HG02588 (cell line): Measurements from ENCODE around the gene INO80E.

Experiments used
- ATAC-seq: cut with Tn5 transposase; IDR thresholded peaks from one replicate; pipeline ENCODE4 v1.9.1; 2021; ENCODE audit warnings: mild to moderate bottlenecking, moderate library complexity; ENCODE audit not compliant: unreplicated experiment

Gene INO80E

DNA sequence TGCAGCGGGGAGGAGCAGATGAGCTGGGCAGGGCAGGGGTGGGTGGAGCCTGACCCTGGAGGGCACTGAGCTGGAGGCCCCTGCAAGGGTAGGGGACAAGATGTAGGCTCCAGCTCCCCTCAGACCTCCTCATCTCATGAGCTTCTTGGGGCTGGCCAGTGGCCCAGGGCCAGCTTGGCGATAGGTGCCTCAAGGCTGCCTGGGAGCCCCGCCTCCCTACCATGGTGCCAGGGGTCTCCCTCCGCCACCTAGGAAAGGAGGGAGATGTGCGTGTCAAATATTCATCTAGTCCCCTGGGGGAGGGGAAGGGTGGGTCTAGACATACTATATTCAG lies 4.5 kb upstream of the INO80E start:
- ATAC-seq = no peak

DNA sequence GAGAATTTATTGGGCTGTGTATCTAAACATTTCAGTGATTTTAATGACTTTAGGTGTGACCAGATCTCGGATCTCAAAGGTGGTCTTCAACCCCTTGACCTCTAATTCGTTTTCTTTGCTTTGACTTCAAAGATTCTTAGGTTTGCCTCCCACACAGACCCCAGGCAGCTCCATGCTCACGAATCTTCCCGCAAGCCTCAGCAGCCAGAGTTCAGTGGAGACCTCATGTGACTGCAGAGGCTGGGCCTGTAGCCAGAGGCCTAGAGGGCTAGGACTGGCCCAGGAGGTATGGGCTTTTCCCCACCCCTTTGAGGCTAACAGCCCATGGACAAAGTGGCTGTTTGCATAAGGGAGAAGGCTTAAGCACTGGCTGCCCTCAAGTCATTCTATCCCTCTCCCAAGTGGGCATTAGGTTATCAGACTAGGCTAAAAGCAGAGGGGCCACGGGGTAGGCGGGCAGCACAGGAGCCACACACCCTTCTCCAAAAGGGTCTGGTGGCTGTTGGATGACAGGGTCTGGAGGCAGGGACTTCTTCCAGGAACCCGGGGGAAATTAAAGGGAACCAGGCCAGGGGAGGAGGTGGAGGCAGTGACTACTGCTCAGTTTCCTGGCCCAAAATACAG lies 3.6 kb upstream of the INO80E start:
- ATAC-seq = no peak

DNA sequence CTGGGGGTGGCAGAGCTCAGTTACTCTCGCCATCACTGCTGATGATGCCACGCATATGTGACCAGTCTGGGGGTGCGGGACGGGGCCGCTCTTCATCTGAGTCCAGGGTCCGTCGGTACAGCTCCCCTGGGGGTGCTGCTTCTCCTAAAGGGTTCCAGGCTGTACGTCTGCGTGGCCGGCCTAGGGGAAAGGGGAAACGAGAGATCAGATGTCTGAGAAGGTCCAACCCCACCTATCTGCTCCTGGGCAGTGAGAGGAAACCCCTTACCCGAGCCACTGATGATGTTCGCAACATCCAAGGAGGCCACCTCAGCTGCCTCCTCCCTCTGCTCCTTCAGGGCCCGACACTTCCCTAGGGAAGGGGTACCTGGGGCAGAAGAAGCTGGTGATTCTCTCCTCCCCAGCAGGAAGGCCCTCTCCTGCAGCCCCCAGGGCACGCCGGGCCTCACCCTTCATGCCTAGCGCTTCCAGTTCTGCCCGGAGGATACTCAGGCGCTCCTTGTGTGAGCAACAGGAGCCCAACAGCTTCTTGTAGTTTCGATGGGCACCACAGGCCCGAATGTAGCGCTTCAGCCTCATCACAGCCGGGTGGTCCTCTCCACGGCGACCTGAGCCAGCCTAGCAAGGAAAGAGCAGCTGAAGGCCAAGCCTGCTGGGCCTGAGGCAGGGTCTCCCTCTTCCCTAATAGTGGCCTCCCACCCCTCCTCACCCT lies 2.7 kb upstream of the INO80E start:
- no peak for ATAC-seq

DNA sequence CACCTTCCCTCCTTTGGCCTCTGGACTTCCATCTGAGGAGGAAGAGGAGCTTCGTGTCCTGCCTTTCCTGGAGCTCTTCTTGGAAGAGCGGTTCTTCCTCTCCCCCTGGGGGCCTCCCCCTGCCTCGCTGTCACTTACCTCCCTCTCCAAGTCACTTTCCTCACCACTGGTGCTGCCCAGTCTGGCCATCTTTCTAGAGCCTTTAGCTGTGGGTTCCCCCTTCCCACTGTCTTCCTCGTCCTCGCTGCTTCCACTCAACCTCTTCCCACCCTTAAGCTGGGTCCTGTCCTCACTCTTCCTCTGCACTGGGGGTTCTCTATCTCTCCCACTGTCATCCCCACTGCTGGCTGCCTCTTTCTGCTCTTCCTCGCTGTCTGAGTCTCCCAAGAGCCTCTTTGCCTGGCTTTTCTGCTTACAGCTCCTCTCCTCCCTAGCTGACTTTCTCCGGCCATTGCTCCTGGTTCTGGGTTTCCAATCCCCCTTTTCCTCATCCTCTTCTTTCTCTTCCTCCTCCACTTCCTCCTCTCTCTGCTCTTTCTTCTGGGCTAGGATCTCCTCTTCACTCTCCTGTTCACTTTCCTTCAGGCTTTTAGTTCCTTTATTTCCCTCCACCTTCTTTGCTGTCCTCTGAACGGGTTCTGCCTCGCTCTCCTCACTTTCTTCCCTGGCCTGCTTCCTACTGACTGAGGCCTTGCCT lies 2.0 kb upstream of the INO80E start:
- no peak for ATAC-seq

GRCh38 chr16:29994600-29995323 lies 1.3 kb upstream of the INO80E start:
- ATAC-seq = peak; percentile 36

- peak; percentile 49 for ATAC-seq
Measured at GRCh38 chr16:29995324-29995910, 624 bp upstream of the INO80E start, which contains the start of gene HIRIP3. Gene HIRIP3, minus strand, starts transcription at chr16:29995617. Its CDS starts 12 bp downstream, at chr16:29995605.

GRCh38 chr16:29996766-29997250 lies 767 bp downstream of the INO80E start:
- ATAC-seq = no peak

DNA sequence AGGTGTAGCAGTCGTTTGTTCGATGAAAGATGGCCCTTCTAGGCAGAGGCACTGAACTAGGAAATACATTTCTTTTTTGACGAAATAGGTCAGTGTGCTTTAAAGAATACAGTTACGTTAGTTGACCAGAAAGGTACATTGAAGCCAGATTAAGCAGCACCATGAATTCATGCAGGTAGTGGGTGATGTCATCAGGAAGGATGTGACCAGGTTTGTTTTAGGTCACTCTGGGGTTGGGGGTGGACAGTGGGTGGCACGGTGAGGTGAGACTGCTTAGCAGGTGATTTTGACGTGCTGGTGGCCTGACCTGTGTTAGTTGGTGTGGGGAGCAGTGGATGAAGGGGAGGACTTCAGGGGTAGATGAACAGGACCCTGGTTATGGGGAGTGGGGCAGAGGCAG lies 3.6 kb downstream of the INO80E start:
- no peak for ATAC-seq

DNA sequence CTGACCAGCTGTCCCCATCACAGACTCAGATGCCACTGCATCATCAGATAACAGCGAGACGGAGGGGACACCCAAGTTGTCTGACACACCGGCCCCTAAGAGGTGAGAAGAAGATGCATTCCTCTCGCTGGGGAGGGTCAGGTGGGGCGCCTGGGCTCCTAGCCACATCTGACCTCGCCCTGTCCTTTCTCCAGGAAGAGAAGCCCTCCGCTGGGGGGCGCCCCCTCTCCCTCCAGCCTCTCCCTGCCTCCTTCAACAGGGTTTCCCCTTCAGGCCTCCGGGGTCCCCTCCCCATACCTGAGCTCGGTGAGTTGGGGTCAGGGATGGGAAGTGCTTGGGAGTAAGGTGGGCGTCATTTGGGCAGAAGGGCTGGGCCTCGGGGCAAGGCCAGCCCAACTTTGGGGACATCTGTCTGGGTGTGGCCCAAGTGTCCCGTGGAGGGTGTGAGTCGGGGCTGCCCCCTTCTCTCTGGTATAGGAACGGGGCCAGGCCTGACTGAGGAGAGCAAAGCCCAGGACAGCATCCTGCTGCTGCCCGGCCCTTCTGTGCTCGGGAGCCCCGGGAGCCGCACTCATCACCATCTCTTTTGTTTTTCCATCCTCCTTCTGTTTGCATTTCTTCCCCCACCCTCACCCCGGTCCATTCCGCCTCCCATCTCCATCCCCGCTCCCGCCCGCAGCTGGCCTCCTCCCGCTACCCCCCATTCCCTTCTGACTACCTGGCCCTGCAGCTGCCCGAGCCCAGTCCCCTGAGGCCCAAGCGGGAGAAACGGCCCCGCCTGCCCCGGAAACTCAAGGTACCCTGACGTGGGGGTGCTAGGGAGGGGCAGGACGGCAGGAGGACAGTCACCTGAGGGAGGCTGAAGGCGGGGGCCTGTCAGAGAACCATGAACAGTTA lies 4.9 kb downstream of the INO80E start:
- ATAC-seq = no peak

DNA sequence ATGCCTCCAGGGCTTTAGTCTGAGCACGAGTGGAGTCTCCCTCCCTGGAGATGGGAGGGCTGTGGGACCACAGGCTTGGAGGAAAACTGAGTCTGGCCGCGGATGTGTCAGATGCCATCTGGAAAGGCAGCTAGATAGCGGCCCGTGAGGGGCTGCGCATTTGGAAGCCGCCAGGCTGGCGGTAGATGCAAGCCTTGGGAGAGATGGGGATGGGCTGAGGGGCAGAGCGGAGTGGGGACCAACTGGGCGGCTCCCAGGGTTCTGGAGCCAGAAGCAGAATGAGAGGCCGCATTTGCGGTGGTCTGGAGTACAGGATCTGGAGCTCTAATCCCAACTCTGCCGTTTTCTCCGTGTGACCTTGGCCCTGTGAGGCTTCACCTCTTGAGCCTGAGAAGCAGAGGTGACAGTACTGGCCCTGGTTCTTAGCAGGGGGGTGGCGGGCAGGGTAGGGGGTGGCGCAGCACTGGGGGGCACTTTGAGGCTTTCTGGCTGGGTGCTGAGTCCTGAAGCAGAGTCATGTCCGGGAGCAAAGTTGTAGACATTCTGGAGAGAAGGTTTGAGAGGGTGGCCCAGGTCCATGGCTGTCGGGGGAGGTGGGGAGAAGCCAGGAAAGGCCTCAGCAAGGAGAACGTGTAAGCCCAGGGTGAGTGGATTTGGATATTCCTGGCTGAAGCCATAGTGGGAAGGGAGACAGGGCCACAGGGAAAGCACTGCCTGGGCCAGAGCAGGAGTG lies 6.7 kb downstream of the INO80E start:
- no peak for ATAC-seq

DNA sequence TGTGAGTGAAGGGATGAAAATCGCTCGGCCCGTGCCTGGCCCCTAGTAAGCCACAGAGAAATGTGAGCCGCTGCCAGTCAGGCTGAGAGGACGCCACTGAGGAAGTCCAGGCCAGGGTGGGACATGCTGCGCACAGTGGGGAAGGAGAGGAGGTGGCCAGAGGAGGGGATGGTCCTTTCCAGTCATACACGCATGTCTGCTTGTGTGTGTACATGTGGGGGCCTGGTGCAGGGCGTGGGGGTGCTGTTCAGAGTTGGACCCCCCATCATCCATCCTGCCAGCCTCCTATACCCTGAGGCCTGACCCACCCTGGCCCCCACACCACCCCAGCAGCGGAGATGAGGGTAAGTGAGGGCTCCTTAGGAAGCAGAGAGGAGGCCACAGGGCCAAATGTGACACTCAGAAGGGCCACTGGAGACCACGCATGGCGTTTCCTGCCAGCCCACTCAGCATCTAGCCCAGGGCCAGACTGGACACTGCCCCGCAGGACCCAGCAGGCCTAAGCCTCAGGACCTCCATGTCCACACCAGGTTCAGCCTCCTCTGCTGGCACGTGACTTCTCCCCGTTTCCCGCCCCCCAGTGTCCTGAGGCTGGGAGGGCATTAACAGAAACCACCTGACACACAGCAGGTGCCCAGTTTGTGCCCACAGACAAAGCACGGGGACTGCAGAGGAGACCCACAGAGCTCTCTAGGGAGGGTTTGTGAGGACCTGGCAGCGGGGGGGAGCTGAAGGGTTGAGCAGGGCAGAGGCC lies 7.8 kb downstream of the INO80E start:
- no peak for ATAC-seq

GRCh38 chr16:30004424-30004776 lies 8.4 kb downstream of the INO80E start:
- no peak for ATAC-seq

- ATAC-seq = no peak
Measured at GRCh38 chr16:30004811-30005242, 8.8 kb downstream of the INO80E start.

DNA sequence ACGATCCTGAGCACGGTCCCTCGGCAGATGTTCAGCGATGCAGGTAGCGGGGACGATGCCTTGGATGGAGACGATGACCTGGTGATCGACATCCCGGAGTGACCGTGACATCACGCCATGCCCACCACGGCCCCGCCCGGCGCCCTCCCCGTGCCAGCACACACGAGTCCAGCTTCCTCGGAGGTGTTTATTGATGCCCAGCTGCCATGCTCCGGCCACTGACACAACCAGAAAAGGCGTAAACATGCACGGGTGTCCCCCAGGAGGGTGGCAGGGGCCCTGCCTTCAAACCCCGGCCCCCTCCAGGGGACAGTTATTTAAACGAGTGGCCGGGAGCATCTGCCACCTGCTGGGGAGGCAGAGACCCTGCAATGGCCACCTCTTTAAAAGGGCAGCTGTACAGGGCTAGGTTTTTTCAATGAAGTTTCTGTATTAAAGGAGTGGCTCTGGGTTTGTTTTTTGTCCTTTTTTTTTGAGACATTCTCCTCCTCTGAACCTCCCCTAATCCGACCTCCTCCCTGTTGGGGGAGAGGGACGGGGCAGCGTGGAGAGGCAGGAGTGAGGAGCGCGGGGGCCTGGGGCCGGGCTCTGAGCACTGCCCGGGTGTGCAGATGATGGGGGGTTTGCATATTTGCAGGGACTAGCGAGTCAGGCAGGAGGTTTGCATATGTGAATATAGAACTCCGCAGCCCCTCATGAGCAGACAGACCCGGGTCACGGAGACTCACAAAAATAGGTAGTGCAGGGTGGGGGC lies 9.5 kb downstream of the INO80E start:
- ATAC-seq = no peak

DNA sequence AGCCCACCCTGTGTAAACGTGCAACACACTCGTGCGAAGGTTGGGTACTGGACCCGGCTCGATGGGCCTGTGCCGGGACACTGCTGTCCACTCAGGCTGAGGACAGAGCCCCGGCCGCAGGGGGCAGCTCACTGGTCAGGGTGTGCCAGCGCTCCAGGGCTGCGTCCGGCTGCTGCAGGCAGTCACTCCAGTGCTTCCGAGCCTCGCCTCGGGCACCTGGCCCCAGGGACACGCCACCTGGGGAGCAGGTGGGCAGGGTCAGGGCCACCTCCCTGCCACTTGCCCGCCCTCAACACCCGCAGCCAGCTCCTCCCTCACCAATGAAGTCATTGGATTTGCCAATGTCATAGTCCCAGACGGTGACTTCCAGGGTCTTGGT lies 10.0 kb downstream of the INO80E start:
- no peak for ATAC-seq

- no peak for ATAC-seq
Measured at GRCh38 chr16:30006659-30007377, 10.8 kb downstream of the INO80E start.

GRCh38 chr16:30007378-30007895 lies 11.4 kb downstream of the INO80E start:
- ATAC-seq = no peak
